Stimulated activated naive CD8-positive, alpha-beta T cell treated with anti-CD3 and anti-CD28 coated beads, Interleukin-15, Interleukin-2, amounts not matched to agents 100 ng/mL and 50 ng/mL, for 24 hours (primary cell): ENCODE results near the gene IGLL5.
A peak's percentile ranks its signal among the peaks of the same experiment; 100 is the strongest.

Experiments used
- H3K27ac Mint-ChIP-seq: one replicate; pipeline ENCODE4 v1.8.0; 2021; ENCODE audit warnings: mild to moderate bottlenecking, mixed read lengths
- H3K27me3 Mint-ChIP-seq: one replicate; pipeline ENCODE4 v1.8.0; 2021; ENCODE audit warnings: mixed read lengths
- H3K36me3 Mint-ChIP-seq: one replicate; pipeline ENCODE4 v1.8.0; 2021; ENCODE audit warnings: low read depth, mixed read lengths
- H3K4me1 Mint-ChIP-seq: one replicate; pipeline ENCODE4 v1.8.0; 2021; ENCODE audit warnings: low read depth, mixed read lengths
- H3K4me3 Mint-ChIP-seq: one replicate; pipeline ENCODE4 v1.8.0; 2021; ENCODE audit warnings: mild to moderate bottlenecking, mixed read lengths
- H3K9me3 Mint-ChIP-seq: one replicate; pipeline ENCODE4 v1.8.0; 2021; ENCODE audit warnings: mixed read lengths

Gene IGLL5

DNA sequence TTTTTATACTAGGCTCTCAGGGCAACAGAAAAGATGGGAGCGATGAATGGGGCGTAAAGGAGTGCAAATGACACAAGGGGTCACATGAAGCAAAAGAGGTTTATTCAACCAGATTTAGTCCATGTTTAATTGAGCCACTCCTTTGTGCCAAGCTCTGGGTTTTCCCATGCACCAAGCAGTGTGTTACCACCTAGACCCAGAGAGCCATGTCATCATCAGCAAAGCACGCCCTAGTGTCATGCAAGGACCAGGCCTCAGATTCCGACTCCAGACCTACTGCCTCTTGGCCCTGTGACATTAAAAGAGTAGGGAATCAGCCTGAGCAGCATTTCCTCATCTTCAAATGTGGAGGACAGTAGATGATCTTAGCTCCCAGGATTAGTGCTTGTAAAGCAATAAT, 1.1 kb upstream of the IGLL5 start:
- no peaks in the 10 kb centered on the region for H3K36me3 Mint-ChIP-seq
- peak overlapping the region; percentile 12 for H3K4me3 Mint-ChIP-seq
- H3K9me3 Mint-ChIP-seq, result no peaks in the 10 kb centered on the region
- peaks cover 31% of the 10 kb centered on the region for H3K27me3 Mint-ChIP-seq
- H3K4me1 Mint-ChIP-seq, result peaks cover 29% of the 10 kb centered on the region
- no peak overlapping the region for H3K27ac Mint-ChIP-seq

DNA sequence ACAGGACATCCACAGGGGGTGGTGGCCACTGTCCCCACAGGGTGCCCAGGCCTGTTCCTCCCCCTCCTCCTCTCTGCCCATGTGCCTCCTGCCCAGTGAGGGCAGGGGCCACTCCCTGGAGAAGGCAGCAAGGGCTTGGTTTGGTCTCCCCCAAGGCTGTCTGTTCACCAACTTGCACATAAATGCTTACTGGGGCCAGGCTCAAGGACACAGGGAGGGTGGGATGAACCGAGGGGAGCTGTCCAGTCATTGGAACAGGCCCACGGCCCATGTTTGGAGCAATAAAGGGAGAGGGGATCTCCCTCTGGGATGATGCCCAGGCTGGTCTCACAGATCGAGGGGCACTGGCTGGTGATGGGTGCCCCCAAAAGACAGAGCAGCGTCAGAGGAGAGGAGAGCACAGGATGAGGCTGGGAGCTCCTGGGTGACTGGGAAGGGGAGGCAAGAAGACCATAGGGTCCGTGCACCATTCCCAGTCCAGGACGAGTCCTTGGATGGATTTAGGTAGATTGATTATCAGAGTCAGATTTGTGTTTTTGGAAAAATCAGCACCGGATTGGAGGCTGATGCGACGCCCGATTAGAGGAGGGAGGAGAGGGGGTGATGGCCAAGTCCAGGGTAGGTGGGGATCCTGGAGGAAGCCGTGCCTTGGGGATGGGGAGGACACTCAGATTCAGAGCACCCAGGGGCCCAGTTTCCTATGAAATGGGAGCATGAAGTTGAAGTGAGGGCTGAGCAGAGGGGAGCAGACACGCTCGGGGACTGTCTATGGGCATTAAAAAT, 1.1 kb downstream of the IGLL5 start:
- peak overlapping the region; percentile 55 for H3K4me3 Mint-ChIP-seq
- H3K36me3 Mint-ChIP-seq, result no peaks in the 10 kb centered on the region
- no peak overlapping the region for H3K27ac Mint-ChIP-seq

DNA sequence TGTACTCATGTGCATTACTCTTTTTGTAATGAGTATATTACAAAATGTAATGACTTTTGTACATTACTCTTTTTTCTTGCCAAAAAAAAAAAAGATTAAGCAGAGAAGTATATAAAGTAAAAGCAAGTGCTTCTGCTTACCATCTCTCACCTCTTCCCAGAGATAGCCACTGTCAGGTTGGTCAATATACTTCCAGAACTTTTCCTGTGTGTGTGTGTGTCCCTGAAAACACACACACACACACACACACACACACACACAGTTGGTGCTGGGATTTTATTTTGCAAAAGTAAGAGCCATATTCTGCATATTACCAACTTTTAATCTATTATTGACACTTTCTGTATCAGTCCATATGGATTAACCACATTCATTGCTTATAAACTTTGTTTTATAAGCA, 2.5 kb downstream of the IGLL5 start:
- H3K4me3 Mint-ChIP-seq, result peak overlapping the region; percentile 25
- H3K36me3 Mint-ChIP-seq, result no peaks in the 10 kb centered on the region
- no peak overlapping the region for H3K27ac Mint-ChIP-seq
- peaks cover 26% of the 10 kb centered on the region for H3K4me1 Mint-ChIP-seq
- H3K9me3 Mint-ChIP-seq, result no peaks in the 10 kb centered on the region
- peaks cover 45% of the 10 kb centered on the region for H3K27me3 Mint-ChIP-seq

More for the DNA sequence above, 1.1 kb downstream of the IGLL5 start:
- H3K9me3 Mint-ChIP-seq, result no peaks in the 10 kb centered on the region
- H3K27me3 Mint-ChIP-seq, result peaks cover 45% of the 10 kb centered on the region
- H3K4me1 Mint-ChIP-seq, result peaks cover 36% of the 10 kb centered on the region

DNA sequence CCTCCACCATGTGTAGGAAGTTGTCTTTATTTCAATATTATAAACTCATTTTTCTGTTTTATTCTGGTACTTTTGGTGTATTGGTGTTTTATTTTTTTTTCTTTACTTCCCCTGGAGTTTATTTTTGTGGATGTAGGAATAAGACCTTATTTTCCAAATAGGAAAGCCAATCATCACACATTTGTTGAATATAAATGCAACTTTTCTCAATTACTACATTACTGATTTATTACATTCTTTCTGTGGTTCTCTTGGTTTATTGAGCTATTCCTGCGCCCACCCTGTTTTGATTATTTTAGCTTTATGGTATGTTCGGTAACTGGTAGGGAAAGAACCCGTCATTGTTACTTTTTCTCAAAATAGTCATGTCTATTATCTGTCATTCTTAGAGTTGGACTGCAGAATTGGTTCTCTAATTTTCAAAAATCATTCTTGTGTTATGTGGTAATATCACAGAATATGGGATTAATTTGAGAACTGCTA, 3.6 kb downstream of the IGLL5 start:
- Mint-ChIP-seq H3K27ac (no peak overlapping the region), H3K36me3 (no peaks in the 10 kb centered on the region), H3K9me3 (no peaks in the 10 kb centered on the region), H3K27me3 (peaks cover 43% of the 10 kb centered on the region), H3K4me1 (peaks cover 17% of the 10 kb centered on the region), H3K4me3 (peak overlapping the region; percentile 32)

DNA sequence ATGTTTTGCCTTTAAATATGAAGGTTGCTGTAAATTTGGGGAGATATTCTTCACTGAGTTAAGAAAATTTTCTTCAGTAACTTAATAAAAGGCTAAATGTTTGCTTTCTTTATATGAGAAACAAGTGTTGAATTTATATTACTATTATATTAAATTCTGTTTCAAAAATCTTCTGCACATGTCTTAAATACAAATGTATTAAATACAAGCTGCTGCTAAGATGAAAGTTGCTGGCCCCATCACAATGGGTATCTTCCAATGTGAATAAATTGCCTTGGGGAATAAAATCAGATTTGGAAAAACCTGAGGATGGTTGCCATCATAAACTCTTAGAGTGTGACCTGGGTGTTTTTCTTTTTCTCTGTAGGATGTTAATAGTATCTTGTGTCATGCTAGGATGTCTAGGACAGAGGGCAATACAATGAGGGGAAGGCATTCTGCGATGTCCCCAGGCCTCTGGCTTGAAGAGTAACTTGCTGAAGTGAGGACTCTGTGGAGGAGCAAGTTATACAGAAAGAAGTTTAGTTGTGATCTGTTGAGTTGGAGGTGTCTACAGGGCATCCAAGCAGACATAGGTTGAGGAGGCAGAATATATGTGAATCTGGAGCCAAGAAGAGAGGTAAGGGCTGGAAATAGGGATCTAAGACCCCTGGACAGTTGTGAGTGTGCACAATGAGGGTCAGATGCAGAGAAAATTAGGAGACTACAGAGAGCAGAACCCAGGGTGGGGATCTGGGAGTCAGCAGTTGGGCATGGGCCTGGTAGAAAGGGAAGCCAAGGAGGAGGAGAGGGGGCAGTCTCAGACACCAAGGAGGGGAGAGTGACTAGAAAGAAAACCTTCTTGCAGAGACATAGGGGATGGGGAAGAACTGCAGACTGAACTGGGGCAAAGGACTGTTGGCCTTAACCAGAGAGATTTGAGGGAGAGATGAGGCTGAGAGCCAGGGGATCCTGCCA, 4.8 kb downstream of the IGLL5 start:
- Mint-ChIP-seq H3K9me3 (no peaks in the 10 kb centered on the region), H3K4me3 (peak overlapping the region; percentile 30), H3K27ac (no peak overlapping the region), H3K36me3 (no peaks in the 10 kb centered on the region), H3K27me3 (peaks cover 39% of the 10 kb centered on the region), H3K4me1 (peaks cover 17% of the 10 kb centered on the region)

DNA sequence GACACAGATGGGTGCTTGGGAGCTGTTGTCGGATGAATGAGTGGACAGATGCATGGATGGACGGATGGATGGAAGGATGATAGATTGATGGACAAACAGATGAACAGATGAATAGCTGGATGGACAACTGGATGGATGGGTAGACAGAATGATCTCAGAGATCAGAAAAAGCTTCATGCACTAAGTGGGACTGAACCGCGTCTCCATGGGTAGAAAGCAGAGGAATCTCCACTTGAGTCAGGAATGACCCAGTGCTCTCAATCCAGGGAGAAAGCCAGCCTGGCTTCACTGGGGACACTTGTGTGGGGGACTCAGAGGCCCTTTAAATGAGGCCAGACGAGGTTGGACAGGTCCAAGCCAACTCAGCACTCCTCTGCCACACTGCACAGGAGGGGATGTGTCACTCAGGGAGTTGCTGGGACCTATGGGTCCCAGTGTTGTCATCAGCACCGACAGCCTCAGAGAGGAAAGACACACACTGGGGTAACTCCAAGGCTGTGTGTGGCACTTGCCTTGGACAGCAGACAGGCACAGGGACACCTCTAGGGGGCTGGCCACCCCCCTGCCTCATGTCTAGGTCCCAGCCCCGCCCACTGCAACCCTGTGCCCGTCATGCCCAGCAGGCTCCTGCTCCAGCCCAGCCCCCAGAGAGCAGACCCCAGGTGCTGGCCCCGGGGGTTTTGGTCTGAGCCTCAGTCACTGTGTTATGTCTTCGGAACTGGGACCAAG, 5.6 kb downstream of the IGLL5 start:
- Mint-ChIP-seq H3K36me3 (no peaks in the 10 kb centered on the region), H3K27ac (no peak overlapping the region), H3K4me1 (peaks cover 17% of the 10 kb centered on the region), H3K9me3 (no peaks in the 10 kb centered on the region), H3K27me3 (peaks cover 39% of the 10 kb centered on the region), H3K4me3 (peak overlapping the region; percentile 30)

DNA sequence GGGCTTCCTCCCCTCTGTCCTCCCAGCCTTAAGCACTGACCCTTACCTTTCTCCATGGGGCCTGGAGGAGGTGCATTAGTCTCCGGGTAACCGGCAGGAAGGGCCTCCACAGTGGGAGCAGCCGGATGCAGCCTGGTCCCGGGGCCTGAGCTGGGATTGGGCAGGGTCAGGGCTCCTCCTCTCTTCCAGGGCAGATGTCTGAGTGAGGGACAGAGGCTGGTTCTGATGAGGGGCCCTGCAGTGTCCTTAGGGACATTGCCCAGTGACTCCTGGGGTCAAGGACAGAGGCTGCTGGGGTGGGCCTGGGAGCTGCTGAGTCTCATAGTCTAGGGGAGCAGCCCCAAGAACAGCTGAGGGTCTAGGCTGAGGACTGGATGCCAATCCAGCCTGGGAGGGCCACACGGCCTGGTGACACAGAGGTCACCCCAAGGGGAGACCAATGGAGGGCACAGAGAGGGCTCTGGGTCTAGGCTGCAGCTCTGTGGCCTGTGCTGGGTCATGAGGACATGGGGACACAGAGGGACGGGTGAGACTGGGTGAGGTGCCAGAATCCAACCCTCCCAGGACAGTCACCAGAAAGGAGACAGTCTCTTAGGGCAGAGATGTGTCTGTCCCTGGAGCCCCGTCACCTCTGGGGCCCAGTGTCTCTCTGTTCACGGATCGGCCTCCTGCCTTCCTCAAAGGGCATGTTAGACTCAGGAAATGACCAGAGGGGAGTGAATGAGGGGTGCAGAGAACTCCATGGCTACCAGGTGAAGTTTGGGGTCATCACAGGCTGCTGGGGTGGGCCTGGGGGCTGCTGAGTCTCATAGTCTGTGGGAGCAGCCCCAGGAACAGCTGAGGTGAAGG, 6.5 kb downstream of the IGLL5 start:
- H3K4me3 Mint-ChIP-seq, result peak overlapping the region; percentile 21
- H3K27ac Mint-ChIP-seq, result no peak overlapping the region
- no peaks in the 10 kb centered on the region for H3K9me3 Mint-ChIP-seq
- peaks cover 33% of the 10 kb centered on the region for H3K27me3 Mint-ChIP-seq
- peaks cover 17% of the 10 kb centered on the region for H3K4me1 Mint-ChIP-seq
- H3K36me3 Mint-ChIP-seq, result no peaks in the 10 kb centered on the region

DNA sequence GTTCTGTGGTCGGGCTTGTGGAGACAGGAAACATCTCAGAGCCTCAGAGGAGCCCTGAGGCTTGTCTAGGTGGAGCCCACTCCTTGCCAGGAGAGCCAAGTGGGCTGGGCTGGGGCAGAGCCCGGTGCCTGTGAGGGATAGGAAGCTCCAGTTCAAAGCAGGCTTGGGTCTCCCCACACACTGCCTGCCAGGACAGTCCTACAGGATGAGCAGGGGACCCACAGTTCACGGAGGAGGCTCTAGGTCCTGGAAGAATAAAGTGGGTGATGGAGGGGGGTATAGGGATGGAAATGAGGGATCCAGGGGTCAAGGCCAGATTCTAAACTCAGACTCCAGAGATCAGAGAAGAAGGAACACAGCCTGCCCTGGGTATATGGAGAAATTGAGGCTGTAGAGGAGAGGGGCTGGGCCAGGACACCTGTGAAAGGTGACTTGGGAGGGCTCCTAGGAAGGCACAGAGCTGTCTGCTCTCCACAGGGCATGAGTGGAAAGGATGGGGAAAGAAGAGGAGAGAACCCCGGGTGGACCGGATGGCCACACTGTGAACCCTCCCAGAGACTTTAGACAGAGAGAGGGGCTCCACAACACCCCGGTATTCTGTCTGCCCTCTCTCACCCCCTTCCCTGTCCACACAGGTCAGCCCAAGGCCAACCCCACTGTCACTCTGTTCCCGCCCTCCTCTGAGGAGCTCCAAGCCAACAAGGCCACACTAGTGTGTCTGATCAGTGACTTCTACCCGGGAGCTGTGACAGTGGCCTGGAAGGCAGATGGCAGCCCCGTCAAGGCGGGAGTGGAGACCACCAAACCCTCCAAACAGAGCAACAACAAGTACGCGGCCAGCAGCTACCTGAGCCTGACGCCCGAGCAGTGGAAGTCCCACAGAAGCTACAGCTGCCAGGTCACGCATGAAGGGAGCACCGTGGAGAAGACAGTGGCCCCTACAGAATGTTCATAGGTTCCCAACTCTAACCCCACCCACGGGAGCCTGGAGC, 7.4 kb downstream of the IGLL5 start:
- H3K9me3 Mint-ChIP-seq, result no peaks in the 10 kb centered on the region
- no peaks in the 10 kb centered on the region for H3K36me3 Mint-ChIP-seq
- H3K27me3 Mint-ChIP-seq, result peaks cover 32% of the 10 kb centered on the region
- no peak overlapping the region for H3K27ac Mint-ChIP-seq
- peak overlapping the region; percentile 10 for H3K4me3 Mint-ChIP-seq
- peaks cover 17% of the 10 kb centered on the region for H3K4me1 Mint-ChIP-seq

DNA sequence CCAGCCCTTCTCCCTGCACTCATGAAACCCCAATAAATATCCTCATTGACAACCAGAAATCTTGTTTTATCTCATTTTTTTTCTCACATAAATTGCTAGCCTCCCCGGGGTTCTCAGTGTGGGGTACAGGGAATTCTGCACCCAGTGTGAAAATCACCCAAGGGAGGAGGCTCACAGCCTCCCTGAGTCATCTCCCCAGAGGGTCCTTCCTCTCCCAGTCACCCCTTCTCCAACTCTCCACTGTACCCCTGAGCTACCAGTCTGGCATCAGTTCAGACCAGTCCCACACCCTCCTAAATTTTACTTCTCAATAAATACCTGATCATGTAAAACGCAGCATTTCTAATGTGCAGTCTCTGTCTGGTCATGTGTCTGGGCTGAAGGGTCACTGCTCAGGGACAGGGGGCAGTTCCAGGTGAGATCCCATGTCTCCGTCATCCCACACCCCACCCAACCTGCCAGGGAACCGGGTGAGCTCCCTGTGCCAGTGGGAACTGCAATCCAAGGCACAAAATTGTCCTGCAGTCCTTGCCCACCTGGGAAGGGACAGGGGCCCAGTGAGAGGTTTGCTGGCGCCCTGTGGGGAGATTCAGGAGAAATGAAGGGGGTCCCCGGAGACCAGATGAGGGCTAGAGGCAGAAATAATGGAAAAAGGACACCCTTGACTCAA, 8.3 kb downstream of the IGLL5 start:
- Mint-ChIP-seq H3K4me1 (peaks cover 17% of the 10 kb centered on the region), H3K36me3 (no peaks in the 10 kb centered on the region), H3K27ac (peak overlapping the region; percentile 1), H3K9me3 (no peaks in the 10 kb centered on the region), H3K4me3 (no peak overlapping the region), H3K27me3 (peaks cover 30% of the 10 kb centered on the region)

DNA sequence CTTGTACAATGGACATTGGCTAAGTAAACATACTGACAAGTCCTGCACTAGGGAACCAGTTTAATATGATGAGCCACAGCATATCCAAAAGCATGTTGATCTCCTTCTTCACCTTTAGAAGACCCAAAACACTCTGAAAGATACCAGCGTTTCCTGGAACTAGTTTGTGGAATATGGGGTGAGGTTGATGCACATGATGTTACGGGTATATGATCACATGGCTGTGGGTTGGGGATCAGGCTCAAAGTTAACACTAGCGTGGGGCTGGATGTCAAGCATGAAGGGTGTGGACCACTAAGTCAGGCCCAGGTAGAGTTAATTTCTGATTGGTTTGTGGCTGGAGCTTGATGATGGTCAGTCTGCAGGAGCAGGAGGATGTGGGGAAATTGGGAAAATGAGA, 9.0 kb downstream of the IGLL5 start:
- Mint-ChIP-seq H3K27me3 (peaks cover 24% of the 10 kb centered on the region), H3K36me3 (no peaks in the 10 kb centered on the region), H3K4me1 (peaks cover 17% of the 10 kb centered on the region), H3K27ac (no peak overlapping the region), H3K9me3 (no peaks in the 10 kb centered on the region), H3K4me3 (no peak overlapping the region)

DNA sequence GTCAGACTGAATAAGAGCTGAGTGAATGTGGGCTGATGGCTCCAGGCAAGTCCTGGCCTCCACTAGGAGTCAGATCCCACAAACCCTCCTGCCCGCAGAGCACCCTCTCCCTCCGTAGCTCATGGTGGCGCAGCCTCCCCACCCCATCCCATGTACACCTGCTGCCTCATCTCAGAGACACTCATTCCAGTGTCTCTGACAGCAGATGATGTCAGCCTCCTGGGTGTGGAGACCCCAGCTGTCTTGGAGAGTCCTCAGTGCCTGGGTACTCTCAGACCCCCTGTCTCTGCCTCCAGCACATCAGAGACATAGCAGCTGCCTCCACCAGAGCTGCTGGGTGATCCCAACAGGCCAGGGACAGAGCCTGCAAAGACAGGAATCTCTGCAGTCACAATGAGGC, 9.5 kb downstream of the IGLL5 start:
- peaks cover 20% of the 10 kb centered on the region for H3K27me3 Mint-ChIP-seq
- no peaks in the 10 kb centered on the region for H3K9me3 Mint-ChIP-seq
- no peak overlapping the region for H3K27ac Mint-ChIP-seq
- H3K4me1 Mint-ChIP-seq, result peaks cover 17% of the 10 kb centered on the region
- no peaks in the 10 kb centered on the region for H3K36me3 Mint-ChIP-seq
- H3K4me3 Mint-ChIP-seq, result no peak overlapping the region

DNA sequence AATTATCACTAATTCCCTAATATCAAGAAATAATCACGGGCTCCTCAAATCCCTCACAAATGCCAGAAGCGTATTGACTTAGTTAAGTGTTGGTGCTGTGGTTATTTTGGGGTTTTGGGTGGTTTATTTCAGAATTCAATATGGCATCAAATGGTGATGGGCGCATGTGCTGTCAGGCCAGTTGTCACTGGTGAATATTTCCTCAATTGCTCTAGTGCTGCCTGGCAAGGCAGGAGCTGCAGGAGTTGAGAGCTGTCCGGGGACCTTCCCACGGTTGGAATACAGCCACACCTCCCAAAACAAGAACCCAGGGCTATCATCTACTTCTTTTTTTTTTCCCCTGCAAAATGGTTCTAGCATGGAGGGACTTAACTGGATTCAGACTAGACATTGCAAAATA, 10.3 kb downstream of the IGLL5 start:
- no peaks in the 10 kb centered on the region for H3K36me3 Mint-ChIP-seq
- H3K27ac Mint-ChIP-seq, result no peak overlapping the region
- H3K4me3 Mint-ChIP-seq, result no peak overlapping the region
- peaks cover 12% of the 10 kb centered on the region for H3K27me3 Mint-ChIP-seq
- H3K4me1 Mint-ChIP-seq, result peaks cover 9% of the 10 kb centered on the region
- H3K9me3 Mint-ChIP-seq, result no peaks in the 10 kb centered on the region
